NCI-H187 treated with DMSO at 0.1 percent for 48 hours (cell line): Measurements from ENCODE around the gene ZFYVE9.
"Not testable (repeated sequence)": the region's sequence is repeated elsewhere in the genome, so short reads cannot be mapped to it uniquely, and the experiment has no call there.

Source experiments
- DNase-seq: peaks from one replicate; lab custom pipeline; 2025; lab: John Stamatoyannopoulos, UW

ZFYVE9 gene

GRCh38 chr1:52190500-52191252 lies 48.8 kb downstream of the ZFYVE9 start:
- no peak for DNase-seq

GRCh38 chr1:52191395-52191965 lies 49.6 kb downstream of the ZFYVE9 start:
- no peak for DNase-seq

GRCh38 chr1:52192024-52192423 lies 50.1 kb downstream of the ZFYVE9 start:
- DNase-seq: no peak

GRCh38 chr1:52192436-52192835 lies 50.5 kb downstream of the ZFYVE9 start:
- no peak for DNase-seq

GRCh38 chr1:52193985-52194384 lies 52.1 kb downstream of the ZFYVE9 start:
- DNase-seq: no peak

GRCh38 chr1:52195161-52195560 lies 53.3 kb downstream of the ZFYVE9 start:
- DNase-seq: no peak

GRCh38 chr1:52203935-52204625 lies 62.2 kb downstream of the ZFYVE9 start:
- DNase-seq: no peak

- no peak for DNase-seq
Measured at GRCh38 chr1:52204696-52205095, 62.8 kb downstream of the ZFYVE9 start.

GRCh38 chr1:52206686-52207085 lies 64.8 kb downstream of the ZFYVE9 start:
- DNase-seq: not testable (repeated sequence)

- DNase-seq: no peak
Measured at GRCh38 chr1:52209429-52209828, 67.5 kb downstream of the ZFYVE9 start.

GRCh38 chr1:52210044-52210443 lies 68.2 kb downstream of the ZFYVE9 start:
- no peak for DNase-seq

- no peak for DNase-seq
Measured at GRCh38 chr1:52216907-52217458, 75.1 kb downstream of the ZFYVE9 start.

- DNase-seq: no peak
Measured at GRCh38 chr1:52225174-52225573, 83.3 kb downstream of the ZFYVE9 start.

GRCh38 chr1:52229494-52229893 lies 87.6 kb downstream of the ZFYVE9 start:
- DNase-seq: no peak

- no peak for DNase-seq
Measured at GRCh38 chr1:52233463-52233862, 91.6 kb downstream of the ZFYVE9 start.

GRCh38 chr1:52234014-52234413 lies 92.1 kb downstream of the ZFYVE9 start:
- no peak for DNase-seq

- no peak for DNase-seq
Measured at GRCh38 chr1:52234708-52235107, 92.8 kb downstream of the ZFYVE9 start.

- no peak for DNase-seq
Measured at GRCh38 chr1:52235646-52236045, 93.8 kb downstream of the ZFYVE9 start.

- DNase-seq: no peak
Measured at GRCh38 chr1:52237430-52237829, 95.5 kb downstream of the ZFYVE9 start.

- no peak for DNase-seq
Measured at GRCh38 chr1:52238474-52238873, 96.6 kb downstream of the ZFYVE9 start.

- DNase-seq: no peak
Measured at GRCh38 chr1:52238887-52239707, 97.2 kb downstream of the ZFYVE9 start.

- no peak for DNase-seq
Measured at GRCh38 chr1:52239708-52240001, 97.8 kb downstream of the ZFYVE9 start.
